Right renal cortex interstitium (tissue), 3 donors: ENCODE results near the gene DUSP19. TPM values are rescaled to one million over a fixed set of nuclear protein-coding genes. Genes with fewer than 3 reads are reported as not detected.

Experiments used
- DNase-seq, 3 donors: peaks; one replicate each; pipeline ENCODE4 v3.0.0-alpha.2; 2013; ENCODE audit warnings: low read depth in 3 of 3, low spot score in 2 of 3
- polyA plus RNA-seq, 3 donors: library from polyadenylated mRNA; unstranded; fragments of 120-200 nt; gene quantifications; one replicate each; pipeline ENCODE4 v1.2.1, GENCODE V29; 2013; ENCODE audit not compliant: insufficient read length in 3 of 3

Gene DUSP19
- polyA plus RNA-seq, 3 donors: 5.8 to 6.4 (median 5.9) TPM

DNA sequence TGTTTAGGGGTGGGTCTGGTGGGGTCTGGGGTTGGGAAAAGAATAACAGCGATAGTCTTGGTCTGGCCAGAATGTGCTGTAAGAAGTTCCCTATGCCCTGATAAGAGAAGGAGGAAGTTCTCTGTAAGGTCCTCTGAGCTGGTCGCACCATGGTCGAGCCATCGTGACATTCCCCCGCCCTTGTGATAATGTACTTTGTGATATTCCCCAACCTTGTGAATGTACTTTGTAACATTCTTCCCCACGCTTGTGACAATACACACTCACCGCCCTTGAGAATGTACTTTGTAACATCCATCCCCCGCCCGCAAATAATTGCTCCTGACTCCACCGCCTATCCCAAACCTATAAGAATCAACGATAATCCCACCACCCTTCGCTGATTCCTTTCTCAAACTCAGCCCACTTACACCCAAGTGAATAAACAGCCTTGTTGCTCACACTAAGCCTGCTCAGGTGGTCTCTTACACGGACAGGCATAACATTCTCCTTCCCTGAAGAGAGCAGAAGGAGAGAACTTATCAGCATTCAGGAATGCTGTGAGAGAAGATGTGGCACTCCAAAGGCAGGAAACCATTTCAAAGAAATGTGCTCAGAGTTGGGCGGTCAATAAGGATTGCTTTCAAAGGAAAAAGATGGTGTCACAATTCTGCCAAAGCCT is 17.8 kb upstream of the DUSP19 start:
- DNase-seq: no peak

DNA sequence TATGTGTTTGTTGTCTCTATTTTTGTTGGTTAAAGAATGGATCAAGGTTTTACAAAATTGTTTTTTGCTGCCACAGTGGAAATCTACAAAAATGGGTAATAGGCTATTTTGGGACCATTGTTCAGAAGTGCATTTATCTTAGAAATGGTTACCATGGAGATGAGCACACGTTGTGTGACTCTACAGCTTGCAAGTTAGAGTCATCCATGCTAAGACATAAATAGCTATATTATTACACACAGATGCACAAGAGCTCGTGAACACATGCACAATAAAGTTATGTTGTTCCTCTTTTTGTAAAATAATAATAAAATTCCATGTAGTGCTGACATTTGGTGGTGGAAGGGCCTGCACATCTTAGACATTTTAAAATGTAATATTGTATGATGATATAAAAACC is 15.5 kb upstream of the DUSP19 start:
- no peak for DNase-seq

DNA sequence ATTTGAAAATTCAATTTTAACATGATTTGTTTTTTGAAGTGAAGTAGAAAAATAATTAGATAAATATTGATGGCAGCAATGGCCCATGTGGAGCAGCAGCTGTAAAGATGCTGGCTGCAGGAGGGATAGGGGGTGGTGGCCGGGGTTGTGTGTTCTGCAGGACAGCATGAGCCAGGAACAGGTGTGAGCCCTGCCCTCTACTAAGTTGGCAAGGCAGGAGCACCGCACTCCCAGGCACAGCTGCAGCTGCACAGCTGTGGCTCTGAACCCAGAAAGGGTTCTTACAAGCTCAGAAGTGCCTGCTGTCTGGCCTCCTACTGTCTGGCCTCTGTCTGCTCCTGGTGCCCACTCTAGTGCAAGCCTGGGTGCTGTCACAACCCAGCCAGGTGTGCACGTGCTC is 10.0 kb upstream of the DUSP19 start:
- no peak for DNase-seq

DNA sequence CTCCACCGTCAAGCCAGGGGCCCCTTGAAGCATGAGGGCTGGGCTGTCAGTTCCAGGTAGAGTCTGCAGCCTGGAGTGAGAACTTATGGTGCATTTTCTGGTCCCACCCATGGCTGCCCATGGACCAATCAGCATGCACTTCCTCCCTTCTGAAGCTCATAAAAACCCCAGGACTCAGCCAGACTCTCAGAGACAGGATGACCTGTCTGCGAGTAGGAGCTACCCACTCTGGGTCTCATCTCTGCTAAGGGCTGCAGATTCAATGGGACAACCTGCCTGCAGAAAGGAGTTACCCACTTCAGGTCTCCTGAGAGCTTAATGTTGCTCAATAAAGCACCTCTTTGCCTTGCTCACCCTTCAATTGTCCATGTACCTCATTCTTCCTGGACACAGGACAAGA is 9.4 kb upstream of the DUSP19 start:
- no peak for DNase-seq

DNA sequence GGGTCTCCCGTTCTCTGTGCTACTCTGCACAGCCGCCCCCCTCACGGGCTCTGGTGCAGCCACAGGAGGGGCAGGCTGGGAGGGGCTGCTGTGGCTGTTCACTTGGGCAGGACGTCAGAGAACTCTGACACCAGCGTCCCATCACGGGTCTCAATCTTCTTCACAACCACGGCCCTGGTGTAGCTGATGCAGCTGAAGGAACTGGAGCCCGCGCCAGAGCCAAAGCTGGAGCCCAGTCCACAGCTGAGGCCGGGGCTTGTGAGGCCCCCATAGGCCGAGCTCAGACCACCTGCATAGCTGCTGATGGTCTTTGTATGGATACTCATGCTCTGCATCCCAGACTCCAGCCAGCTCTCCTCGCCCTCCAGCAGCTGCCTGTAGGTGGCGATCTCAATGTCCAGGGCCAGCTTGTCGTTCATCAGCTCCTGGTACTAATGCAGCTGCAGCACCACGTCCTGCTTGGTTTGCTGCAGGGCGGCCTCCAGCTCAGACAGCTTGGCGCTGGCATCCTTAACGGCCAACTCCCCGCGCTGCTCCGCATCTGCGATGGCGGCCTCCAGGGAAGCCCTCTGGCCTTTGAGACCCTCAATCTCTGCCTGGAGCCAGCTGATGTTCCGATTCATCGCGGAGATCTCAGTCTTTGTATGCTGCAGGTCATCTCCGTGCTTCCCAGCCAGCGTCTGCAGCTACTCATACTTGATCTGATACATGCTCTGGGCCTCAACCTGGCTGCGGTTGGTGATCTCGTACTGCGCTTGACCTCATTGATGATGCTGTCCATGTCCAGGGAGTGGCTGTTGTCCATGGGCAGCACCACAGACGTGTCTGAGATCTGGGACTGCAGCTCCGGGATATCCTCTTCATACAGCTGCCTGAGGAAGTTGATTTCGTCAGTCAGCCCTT is 7.4 kb upstream of the DUSP19 start:
- DNase-seq: no peak

DNA sequence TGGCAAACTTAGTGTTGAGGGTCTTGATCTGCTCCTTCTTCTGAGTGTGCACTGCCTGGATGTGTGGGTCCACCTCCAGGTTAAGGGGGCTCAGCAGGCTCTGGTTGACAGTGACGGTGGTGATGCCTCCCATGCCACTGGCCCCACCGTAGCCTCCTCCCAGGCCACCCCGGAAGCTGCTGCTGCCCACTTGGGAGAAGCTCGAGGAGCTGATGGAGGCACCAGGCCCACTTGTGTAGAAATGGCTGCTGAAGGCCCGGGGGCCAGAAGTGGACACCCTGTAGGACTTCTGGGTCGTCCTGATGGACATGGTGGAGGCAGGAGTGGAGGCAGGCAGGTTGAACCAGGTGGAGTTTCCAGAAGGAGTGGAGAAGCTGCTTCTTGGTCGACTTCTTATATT is 6.4 kb upstream of the DUSP19 start:
- DNase-seq: no peak

DNA sequence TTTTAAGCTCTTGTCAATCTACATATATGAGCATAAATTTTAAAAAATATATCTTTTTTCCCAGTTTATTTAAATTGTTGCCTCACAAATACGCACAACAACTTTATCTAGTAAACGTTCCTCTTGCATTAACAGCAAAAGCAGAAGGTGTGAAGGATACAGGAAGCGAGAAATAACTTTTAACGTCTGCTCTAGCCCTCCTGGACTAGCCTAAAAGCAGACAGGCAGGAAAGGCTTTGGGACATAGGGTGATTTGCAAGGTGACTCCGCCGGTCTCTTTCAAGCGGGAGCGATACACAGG is 434 bp upstream of the DUSP19 start:
- no peak for DNase-seq

DNA sequence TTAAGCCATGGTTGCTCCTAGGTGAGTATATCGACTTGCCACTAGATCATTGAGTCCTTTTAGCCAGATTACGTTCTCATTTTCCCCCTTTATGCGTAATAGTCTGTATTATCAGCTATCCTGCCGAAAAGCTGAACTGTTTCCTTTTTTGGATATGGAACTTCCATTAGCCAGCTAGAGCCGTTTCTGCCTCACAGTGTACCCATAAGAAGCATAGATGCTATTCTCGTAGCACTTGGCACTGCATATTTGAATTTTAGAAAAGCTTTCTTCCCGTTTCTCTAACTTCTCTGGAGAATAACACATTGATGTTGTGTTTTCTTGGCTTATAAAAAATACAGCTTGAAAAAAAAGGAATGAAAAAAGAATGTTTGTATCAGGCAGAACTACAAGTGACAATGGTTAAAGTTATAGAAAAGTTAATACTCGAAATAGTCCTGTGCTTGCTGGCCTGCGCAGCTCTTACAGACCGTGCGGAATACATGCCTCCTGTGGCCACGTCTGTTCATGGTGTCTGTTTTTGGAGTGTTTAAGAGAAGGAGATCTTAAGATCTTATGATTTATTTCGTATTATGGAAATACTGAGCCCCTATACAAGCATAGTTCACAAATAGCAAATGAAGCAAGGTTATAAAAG is 710 bp downstream of the DUSP19 start:
- peak in 1 of 3 donors; percentile 51 for DNase-seq

DNA sequence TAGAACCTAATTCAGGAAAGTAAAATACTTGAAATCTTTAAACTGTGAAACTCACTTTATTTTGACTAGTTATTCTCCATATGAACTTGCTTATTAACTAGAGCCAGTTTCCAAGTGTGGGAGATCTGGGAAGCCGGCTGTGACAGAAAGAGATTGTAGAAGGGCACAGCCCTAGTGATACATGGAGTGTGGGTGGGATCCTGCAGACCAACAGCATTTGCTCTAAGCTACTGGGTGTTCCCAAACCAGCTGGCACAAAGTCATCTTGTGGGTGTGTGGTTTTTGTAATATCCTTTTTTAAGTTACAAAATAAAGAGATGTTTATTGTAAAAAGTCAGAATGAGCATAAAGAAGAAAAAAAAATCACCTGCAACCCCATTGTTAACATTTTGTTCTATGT is 3.4 kb downstream of the DUSP19 start:
- DNase-seq: no peak

DNA sequence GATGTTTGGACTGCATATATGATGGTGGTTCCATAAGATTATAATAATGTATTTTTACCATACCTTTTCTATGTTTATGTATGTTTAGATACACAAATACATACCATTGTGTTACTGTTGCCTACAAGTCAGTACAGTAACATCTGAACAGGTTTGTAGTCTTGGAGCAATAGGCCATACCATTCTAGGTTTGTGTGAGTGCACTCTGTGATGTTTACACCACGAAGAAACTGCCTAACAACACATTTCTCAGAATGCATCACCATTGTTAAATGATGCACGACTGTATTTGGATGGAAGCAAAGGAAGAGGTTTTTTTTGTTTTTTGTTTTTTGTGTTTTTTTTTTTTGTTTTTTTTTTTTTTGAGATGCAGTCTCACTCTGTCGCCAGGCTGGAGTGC is 9.5 kb downstream of the DUSP19 start:
- no peak for DNase-seq

DNA sequence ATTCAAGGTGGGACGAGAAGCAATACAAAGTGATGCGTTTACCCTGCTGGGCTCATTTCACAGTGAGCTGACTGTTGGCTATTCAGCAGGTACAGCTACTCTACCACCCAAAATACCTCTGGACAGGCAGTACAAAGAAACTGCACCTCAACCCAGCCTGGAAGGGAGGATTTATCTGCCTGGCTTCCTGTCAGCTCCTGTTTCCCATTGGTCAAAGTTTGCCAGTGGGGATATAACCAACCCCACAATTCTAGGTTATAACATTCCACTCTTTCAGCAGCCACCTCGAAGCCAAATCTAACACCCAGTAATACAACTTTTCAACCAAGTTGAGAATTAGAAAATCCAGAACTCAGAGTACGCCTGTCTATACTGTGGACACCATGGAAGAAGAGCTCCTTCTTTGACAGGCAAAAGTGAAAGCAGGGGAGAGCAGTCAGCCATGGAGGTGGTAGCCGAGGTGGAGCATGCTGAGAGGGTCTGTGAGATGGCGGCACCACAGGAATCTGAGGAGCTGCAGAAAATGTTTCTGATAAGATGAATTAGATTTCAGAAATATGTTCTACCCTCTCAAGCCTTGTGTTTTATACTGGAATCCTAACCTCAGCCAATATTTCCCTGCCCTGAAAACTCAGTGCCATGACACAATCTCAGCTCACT is 10.8 kb downstream of the DUSP19 start:
- DNase-seq: no peak

DNA sequence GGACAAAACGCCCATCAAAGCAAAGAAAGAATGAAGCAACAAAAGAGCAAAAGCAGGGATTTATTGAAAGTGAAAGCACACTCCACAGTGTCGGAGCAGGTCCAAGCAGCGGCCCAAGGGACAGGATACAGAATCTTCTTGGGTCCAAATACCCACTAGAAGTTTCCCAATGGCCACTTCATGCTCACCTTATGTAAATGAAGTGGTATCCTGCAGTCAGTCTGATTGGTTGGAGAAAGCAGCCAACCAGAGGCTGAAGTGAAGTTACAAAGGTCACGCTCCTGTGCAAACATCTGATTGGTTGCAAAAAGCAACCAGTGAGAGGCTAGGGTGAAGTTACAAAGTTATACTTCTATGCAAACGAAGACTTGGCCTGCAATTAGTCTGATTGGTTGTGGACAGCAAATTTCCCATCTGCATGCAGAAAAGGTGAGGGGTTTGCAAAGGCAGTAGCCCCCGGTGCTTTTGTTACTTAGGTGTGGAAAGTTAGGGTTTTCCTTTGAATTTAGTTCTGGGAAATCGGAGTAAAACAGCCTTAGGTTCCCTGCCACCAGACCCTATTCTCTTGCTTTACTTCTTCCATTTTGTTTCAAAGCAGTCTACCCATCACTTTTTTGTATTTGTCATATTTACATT is 12.9 kb downstream of the DUSP19 start:
- DNase-seq: no peak

DNA sequence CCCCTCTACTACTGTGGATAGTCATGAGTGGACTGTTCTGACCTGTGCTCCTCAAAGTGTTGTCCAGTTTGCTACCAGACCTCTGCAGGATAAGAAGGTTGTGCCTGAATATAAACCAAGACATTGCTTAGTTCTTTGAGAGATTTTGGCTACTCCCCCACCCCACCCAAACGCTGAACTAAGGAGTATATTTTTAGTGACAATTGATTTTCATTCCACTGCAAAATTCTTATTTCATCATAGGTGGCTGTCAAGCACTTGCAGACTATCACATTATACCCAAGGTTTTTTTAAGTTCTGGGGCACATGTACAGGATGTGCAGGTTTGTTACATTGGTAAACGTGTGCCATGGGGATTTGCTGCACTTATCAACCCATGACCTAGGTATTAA is 13.4 kb downstream of the DUSP19 start:
- no peak for DNase-seq

DNA sequence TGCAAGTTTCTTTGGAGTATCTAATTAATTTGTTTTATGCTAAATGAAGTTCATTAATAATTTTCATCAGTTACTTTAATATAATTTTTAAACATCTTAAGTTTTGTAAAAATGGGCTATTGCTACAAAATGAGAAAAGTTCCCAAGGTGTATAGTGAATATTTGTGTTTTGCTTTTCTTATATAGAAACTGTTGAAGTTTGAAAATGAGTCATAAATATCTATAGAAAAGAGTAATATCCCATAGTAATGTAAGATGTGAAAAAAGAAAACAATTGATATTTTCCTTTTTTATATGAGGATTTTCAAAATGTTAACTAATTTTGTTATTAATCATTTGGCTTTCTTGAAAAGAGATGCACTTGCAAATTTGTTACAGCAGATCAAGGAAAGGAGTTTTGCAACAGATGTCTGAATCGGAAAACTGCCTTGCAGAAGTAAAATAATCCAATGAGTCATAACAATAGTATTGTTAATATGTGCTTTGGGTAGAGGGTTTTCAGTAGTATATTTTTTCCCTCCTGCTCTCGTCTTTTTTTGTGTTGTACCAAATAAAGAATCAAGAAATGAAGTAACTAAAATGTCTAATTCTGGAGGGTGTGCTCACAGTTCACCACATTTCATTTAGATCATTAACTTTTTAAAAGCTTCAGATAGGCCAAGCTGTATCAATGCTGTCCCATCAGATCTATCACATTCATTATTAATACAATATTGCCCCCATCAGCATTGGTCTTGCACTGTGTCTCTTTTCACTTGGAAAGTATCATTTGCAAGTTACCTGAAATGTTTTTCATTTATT is 15.5 kb downstream of the DUSP19 start:
- DNase-seq: no peak

DNA sequence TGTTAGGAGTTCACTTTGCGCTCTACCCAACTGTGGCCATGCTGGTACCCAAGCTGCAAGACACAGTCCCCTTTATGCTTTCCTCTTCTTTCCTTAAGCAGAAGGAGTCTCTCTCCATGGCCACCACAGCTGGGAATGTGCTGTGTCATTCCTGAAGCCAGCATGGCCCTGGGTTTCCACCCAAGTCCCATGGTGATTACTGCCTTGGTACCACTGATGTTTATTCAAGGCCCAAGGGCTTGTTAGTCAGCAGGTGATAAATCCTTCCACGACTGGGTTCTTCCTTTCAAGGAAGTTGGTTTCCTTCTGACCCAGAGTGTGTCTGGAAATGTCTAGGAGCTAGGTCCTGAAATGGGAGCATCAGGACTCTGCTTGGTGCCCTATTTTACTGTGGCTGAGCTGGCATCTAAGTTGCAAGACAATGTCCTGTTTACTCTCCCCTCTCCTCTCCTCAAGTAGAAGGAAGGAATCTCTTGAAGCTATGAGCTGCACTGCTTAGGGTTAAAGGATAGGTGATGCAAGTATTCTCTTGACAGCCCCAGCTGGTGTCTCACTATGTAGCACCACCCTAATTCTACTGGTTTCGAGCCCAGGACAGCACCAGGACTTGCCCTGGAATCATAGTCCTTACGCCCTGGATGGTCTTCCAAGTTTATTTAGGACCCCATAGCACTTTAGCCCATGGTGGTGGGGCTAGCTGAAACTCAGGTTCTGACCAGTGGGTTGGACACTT is 27.0 kb downstream of the DUSP19 start:
- no peak for DNase-seq

DNA sequence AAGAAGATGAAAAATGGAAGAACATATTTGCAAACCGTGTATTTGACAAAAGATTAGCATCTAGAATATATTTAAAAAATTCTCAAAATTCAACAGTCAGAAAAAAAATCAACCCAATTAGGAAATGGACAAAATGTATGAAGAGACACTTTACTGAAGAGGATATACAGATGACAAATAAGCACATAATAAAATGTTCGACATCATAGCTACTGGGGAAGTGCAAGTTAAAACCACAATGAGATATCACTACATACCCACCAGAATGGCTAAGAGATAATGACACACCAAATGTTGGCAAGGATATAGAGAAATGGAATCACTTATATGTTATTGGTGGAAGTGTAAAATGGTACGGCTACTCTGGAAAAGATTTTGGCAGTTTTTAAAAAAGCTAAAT is 34.0 kb downstream of the DUSP19 start:
- DNase-seq: no peak

DNA sequence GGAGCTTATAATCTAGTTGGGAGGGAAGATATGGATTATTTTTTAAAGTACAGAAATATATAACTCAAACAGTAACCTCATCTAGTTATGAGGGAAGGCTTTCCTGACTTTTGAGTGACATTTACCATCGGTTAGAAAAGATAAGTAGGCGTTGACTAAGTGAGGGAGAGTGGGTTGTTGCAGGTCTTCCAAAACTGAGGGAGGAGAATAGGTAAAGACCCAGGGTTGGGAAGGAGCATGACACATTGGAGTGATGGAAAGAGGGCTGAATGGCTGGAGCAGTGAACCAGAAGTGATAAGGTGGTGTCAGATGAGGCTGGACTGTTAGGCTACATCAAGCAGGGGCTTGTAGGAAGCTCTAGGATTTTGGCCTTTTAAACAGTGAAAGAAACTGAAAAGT is 35.1 kb downstream of the DUSP19 start:
- DNase-seq: no peak

DNA sequence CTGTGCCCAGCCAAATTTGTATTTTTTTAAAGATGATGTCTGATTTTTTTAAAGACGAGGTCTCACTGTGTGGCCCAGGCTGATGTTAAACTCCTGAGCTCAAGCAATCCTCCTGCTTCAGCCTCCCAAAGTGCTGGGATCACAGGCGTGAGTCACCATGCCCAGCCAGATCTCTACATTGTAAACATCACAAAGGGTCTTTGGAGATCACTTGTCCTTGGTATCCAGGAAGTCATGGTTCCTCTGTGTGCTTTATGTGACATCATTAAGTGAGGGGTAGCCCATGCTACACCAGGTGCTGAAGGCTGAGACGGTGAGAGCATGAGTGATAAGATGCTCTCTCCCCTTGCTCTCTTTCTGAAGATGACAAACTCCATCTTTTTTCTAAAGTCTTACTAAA is 38.7 kb downstream of the DUSP19 start:
- DNase-seq: no peak

DNA sequence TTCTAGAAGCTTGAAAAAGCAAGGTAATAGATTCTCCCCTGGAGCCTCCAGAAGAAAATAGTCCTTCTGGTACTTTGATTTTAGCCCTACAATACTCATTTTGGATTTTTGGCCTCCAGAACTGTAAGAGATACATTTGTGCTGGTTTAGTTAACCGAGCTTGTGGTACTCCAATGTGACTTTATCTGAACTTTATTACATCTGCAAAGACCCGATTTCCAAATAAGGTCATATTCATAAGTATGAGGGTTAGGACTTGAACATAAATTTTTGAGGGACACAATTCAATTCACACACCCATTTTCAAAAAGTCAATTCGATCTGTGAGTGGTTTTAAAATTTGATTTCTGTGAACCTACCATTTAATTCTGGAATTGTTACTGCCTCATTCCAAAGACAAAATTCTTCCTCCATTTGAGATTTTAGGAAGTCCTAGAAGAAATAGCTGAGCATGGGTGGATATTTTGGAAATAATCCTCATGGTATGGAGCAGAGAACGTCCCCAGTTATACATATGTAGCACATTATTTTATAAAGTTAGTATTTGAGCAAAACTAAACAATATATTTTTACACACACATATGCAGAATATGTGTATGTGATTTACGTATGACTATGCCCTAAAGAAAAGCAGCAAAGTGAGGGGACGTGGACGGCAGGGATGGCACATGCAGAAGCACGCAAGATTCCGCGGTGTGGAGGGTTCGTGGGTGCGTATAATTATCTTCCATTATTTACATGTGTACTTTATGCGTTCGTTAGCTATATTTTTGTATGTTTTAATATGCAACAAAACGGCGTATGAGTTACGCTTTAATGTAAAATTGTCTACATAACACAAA is 44.8 kb downstream of the DUSP19 start:
- DNase-seq: peak in 1 of 3 donors; percentile 10
